ENCODE results near the gene PDZRN4.

- TF ChIP-seq CTCF (IDR thresholded peaks at IDR 0.05; ENCODE audit: extremely low read depth in 1 of 2, insufficient read depth in 1 of 2, low read depth in 1 of 2, low read length in 2 of 2) (no peak), POLR2A (IDR thresholded peaks at IDR 0.05; ENCODE audit: low read depth, low read length) (no peak), POLR2AphosphoS5 (IDR thresholded peaks at IDR 0.05; ENCODE audit: insufficient read depth, low read depth, low read length) (no peak), GATA2 (IDR thresholded peaks at IDR 0.05; ENCODE audit: insufficient read depth, insufficient read length, low read depth, low read length) (no peak), EZH2 (IDR thresholded peaks at IDR 0.05; ENCODE audit: borderline replicate concordance, low read depth, low read length, severe bottlenecking) (no peak), MAX (IDR thresholded peaks at IDR 0.05; ENCODE audit: insufficient read depth, insufficient read length) (no peak), MYC (IDR thresholded peaks at IDR 0.05; ENCODE audit: low read depth, low read length) (no peak)
These were observed 326.1 kb downstream of the PDZRN4 start for GRCh38 chr12:41514021-41514777.
